ENCODE data around the gene IPCEF1. TPM values are rescaled to one million over a fixed set of nuclear protein-coding genes. Genes with fewer than 3 reads are reported as not detected.

The IPCEF1 gene
- total and polyA plus RNA-seq, 8 donors: 2.4 to 6.9 (median 5.4) TPM

- TF ChIP-seq CTCF (IDR thresholded peaks at IDR 0.05): no peak
- DNase-seq (no peak), ATAC-seq (no peak)
- intact Hi-C loops (cut with DNase I): no loop called here
- Histone ChIP-seq H3K4me1 (no peaks in the 10 kb centered on the region), H3K27ac (no peak overlapping the region), H3K36me3 (peaks cover 0 to 17% of the 10 kb centered on the region in 2 donors), H3K4me3 (no peak overlapping the region), H3K9me3 (no peaks in the 10 kb centered on the region), H3K27me3 (no peaks in the 10 kb centered on the region)
Observed at GRCh38 chr6:154402081-154402780, 45.6 kb upstream of the IPCEF1 start.

GRCh38 chr6:154399097-154399496 is 42.5 kb upstream of the IPCEF1 start:
- no peaks in the 10 kb centered on the region for H3K4me1 ChIP-seq
- intact Hi-C loops (cut with DNase I): no loop called here
- H3K9me3 ChIP-seq: no peaks in the 10 kb centered on the region
- TF ChIP-seq CTCF (IDR thresholded peaks at IDR 0.05): no peak
- ATAC-seq (no peak), DNase-seq (no peak)
- no peak overlapping the region for H3K27ac ChIP-seq
- no peak overlapping the region for H3K4me3 ChIP-seq
- no peaks in the 10 kb centered on the region for H3K27me3 ChIP-seq
- H3K36me3 ChIP-seq: peaks cover 0 to 10% of the 10 kb centered on the region in 2 donors

- DNase-seq (no peak), ATAC-seq (no peak)
- Histone ChIP-seq H3K4me3 (no peak overlapping the region), H3K27me3 (no peaks in the 10 kb centered on the region), H3K27ac (no peak overlapping the region), H3K36me3 (peaks cover 0 to 10% of the 10 kb centered on the region in 2 donors), H3K4me1 (no peaks in the 10 kb centered on the region), H3K9me3 (no peaks in the 10 kb centered on the region)
- intact Hi-C loops (cut with DNase I): no loop called here
- no peak for TF ChIP-seq CTCF (IDR thresholded peaks at IDR 0.05)
Observed at GRCh38 chr6:154397491-154398195, 41.0 kb upstream of the IPCEF1 start.

GRCh38 chr6:154395878-154396277 is 39.3 kb upstream of the IPCEF1 start:
- no peak for DNase-seq
- no peaks in the 10 kb centered on the region for H3K27me3 ChIP-seq
- ATAC-seq: no peak

More at GRCh38 chr6:154395878-154396277, 39.3 kb upstream of the IPCEF1 start:
- Histone ChIP-seq H3K4me1 (no peaks in the 10 kb centered on the region), H3K4me3 (no peak overlapping the region), H3K9me3 (no peaks in the 10 kb centered on the region), H3K36me3 (peaks cover 0 to under 1% of the 10 kb centered on the region in 2 donors), H3K27ac (no peak overlapping the region)
- no peak for TF ChIP-seq CTCF (IDR thresholded peaks at IDR 0.05)
- intact Hi-C loops (cut with DNase I): no loop called here
